Liver (tissue), 9 donors: ENCODE measurements around the gene GMPR. TPM values are rescaled to one million over a fixed set of nuclear protein-coding genes. Genes with fewer than 3 reads are reported as not detected.

ENCODE experiments used
- DNase-seq: peaks from one replicate; pipeline ENCODE4 v3.0.0-alpha.2; 2017; ENCODE audit warnings: low spot score
- H3K27ac ChIP-seq, 2 donors: one replicate each; pipeline ENCODE4 v1.7.0; 2013; ENCODE audit warnings: inconsistent platforms in 2 of 2, low read length in 2 of 2, control low read depth in 1 of 2, low read depth in 1 of 2, mild to moderate bottlenecking in 1 of 2
- H3K27me3 ChIP-seq, 4 donors: one replicate each; pipeline versions ENCODE4 v1.6.1 to v1.7.0; 2013; ENCODE audit warnings: low read length in 3 of 4, inconsistent platforms in 1 of 4, mild to moderate bottlenecking in 1 of 4, moderate library complexity in 1 of 4; ENCODE audit not compliant: control insufficient read depth in 4 of 4, insufficient read depth in 4 of 4
- H3K36me3 ChIP-seq, 4 donors: one replicate each; pipeline versions ENCODE4 v1.6.1 to v1.7.0; 2013; ENCODE audit warnings: low read length in 3 of 4, mild to moderate bottlenecking in 3 of 4, low read depth in 1 of 4, moderate library complexity in 1 of 4; ENCODE audit not compliant: control insufficient read depth in 4 of 4, insufficient read depth in 3 of 4
- H3K4me1 ChIP-seq, 4 donors: one replicate each; pipeline versions ENCODE4 v1.6.1 to v1.7.0; 2013; ENCODE audit warnings: low read length in 3 of 4, mild to moderate bottlenecking in 3 of 4, moderate library complexity in 1 of 4; ENCODE audit not compliant: control insufficient read depth in 4 of 4, insufficient read depth in 4 of 4
- H3K4me3 ChIP-seq, 3 donors: one replicate each; pipeline versions ENCODE4 v1.6.1 to v1.7.0; 2013; ENCODE audit warnings: low read length in 3 of 3, control low read depth in 1 of 3, low read depth in 1 of 3, mild to moderate bottlenecking in 1 of 3
- H3K9ac ChIP-seq, 2 donors: one replicate each; pipeline ENCODE4 v1.7.0; 2013; ENCODE audit warnings: low read length in 2 of 2, mild to moderate bottlenecking in 2 of 2, moderate library complexity in 2 of 2, control low read depth in 1 of 2, low read depth in 1 of 2
- H3K9me3 ChIP-seq, 4 donors: one replicate each; pipeline versions ENCODE4 v1.6.1 to v1.7.0; 2013; ENCODE audit warnings: low read length in 3 of 4; ENCODE audit not compliant: control insufficient read depth in 4 of 4
- ATF3 ChIP-seq: IDR thresholded peaks from 2 replicates; pipeline ENCODE4 v1.6.1; 2016; ENCODE audit warnings: antibody characterized with exemption
- CTCF ChIP-seq: fragments of 150-350 bp; IDR thresholded peaks from 2 replicates; pipeline ENCODE4 v1.5.1; 2017; ENCODE audit warnings: improper control_type of control experiment, low read depth, low read length; ENCODE audit not compliant: missing input control
- EGR1 ChIP-seq, 2 donors: IDR thresholded peaks; 2 replicates each; pipeline ENCODE4 v1.6.1; 2016 to 2018; ENCODE audit warnings: antibody characterized with exemption in 2 of 2, low read depth in 2 of 2
- GABPA ChIP-seq, 2 donors: IDR thresholded peaks in 1 of 2; conservative IDR thresholded peaks in 1 of 2; 2 replicates each; pipeline ENCODE4 v1.6.1; 2016; ENCODE audit warnings: antibody characterized with exemption in 2 of 2, mild to moderate bottlenecking in 1 of 2, moderate library complexity in 1 of 2
- HNF4A ChIP-seq, 2 donors: conservative IDR thresholded peaks; 2 replicates each; pipeline ENCODE4 v1.6.1; 2016; ENCODE audit warnings: antibody characterized with exemption in 2 of 2, mild to moderate bottlenecking in 2 of 2
- HNF4G ChIP-seq: IDR thresholded peaks from 2 replicates; pipeline ENCODE4 v1.6.1; 2016; ENCODE audit warnings: antibody characterized with exemption
- JUND ChIP-seq, 2 donors: IDR thresholded peaks; 2 replicates each; pipeline ENCODE4 v1.6.1; 2016; ENCODE audit warnings: antibody characterized with exemption in 2 of 2
- MAX ChIP-seq: IDR thresholded peaks from 2 replicates; pipeline ENCODE4 v1.6.1; 2016; ENCODE audit warnings: antibody characterized with exemption
- NR2F2 ChIP-seq: IDR thresholded peaks from 2 replicates; pipeline ENCODE4 v1.6.1; 2016; ENCODE audit warnings: antibody characterized with exemption
- REST ChIP-seq: IDR thresholded peaks from 2 replicates; pipeline ENCODE4 v1.6.1; 2016; ENCODE audit warnings: antibody characterized with exemption, mild to moderate bottlenecking
- RXRA ChIP-seq, 2 donors: IDR thresholded peaks; 2 replicates each; pipeline ENCODE4 v1.6.1; 2017 to 2018; ENCODE audit warnings: antibody characterized with exemption in 2 of 2, mild to moderate bottlenecking in 1 of 2
- SP1 ChIP-seq: IDR thresholded peaks from 2 replicates; pipeline ENCODE4 v1.6.1; 2018; ENCODE audit warnings: antibody characterized with exemption, mild to moderate bottlenecking
- TAF1 ChIP-seq: conservative IDR thresholded peaks from 2 replicates; pipeline ENCODE4 v1.6.1; 2016; ENCODE audit warnings: antibody characterized with exemption, mild to moderate bottlenecking
- YY1 ChIP-seq: IDR thresholded peaks from 2 replicates; pipeline ENCODE4 v1.6.1; 2016; ENCODE audit warnings: antibody characterized with exemption, mild to moderate bottlenecking
- ZBTB33 ChIP-seq: IDR thresholded peaks from 2 replicates; pipeline ENCODE4 v1.6.1; 2016; ENCODE audit warnings: antibody characterized with exemption
- WGBS: extraction: QIAGEN DNeasy Blood & Tissue Kit; methylation state at CpG from one replicate; pipeline ENCODE4 v1.1.7; 2013; 5-methylcytosine and 5-hydroxymethylcytosine counted together
- polyA plus RNA-seq, 2 donors: library from polyadenylated mRNA; stranded (reverse) in 1 of 2; unstranded in 1 of 2; fragments of 200-250 nt in 1 of 2; fragments of >200 nt in 1 of 2; fragmentation: Nextera tagmentation in 1 of 2; extraction: Ambion mirVana in 1 of 2; gene quantifications; one replicate each; pipeline versions ENCODE4 v1.2.1 to v1.2.3, GENCODE V29; 2013 to 2015
- total RNA-seq, 2 donors: library from RNA; depleted of rRNA; stranded (reverse); fragments of >200 nt; gene quantifications; one replicate each; pipeline ENCODE4 v1.2.3, GENCODE V29; 2014
- donor health status: healthy.
- donor health status: healthy.
- donor health status: healthy.
- donor health status: healthy.
- donor health status: healthy.

The GMPR gene
- total and polyA plus RNA-seq, 4 donors, result 2.1 to 50.2 (median 4.2) TPM

- H3K27ac ChIP-seq, result no peak overlapping the region
- TF ChIP-seq MAX, result no peak
- no peak for TF ChIP-seq EGR1 (IDR thresholded peaks at IDR 0.05; ENCODE audit: low read depth in 2 of 2)
- DNase-seq, result no peak
Observed at GRCh38 chr6:16271428-16271827, 33.0 kb downstream of the GMPR start.

GRCh38 chr6:16272201-16272600, 33.8 kb downstream of the GMPR start:
- no peak for DNase-seq
- Histone ChIP-seq H3K4me1 (no peaks in the 10 kb centered on the region), H3K9me3 (no peaks in the 10 kb centered on the region), H3K27me3 (no peaks in the 10 kb centered on the region), H3K4me3 (no peak overlapping the region), H3K36me3 (no peaks in the 10 kb centered on the region), H3K9ac (no peak overlapping the region), H3K27ac (no peak overlapping the region)
- 79% methylated on average over 1 of the region's 1 CpG for WGBS
- TF ChIP-seq HNF4G, result no peak

More at GRCh38 chr6:16271428-16271827, 33.0 kb downstream of the GMPR start:
- H3K36me3 ChIP-seq, result no peaks in the 10 kb centered on the region
- no peak overlapping the region for H3K9ac ChIP-seq
- no peak overlapping the region for H3K4me3 ChIP-seq
- H3K9me3 ChIP-seq, result no peaks in the 10 kb centered on the region
- H3K4me1 ChIP-seq, result no peaks in the 10 kb centered on the region
- H3K27me3 ChIP-seq, result no peaks in the 10 kb centered on the region
- WGBS, result 97% methylated on average over 5 of the region's 5 CpGs

- no peak overlapping the region for H3K9ac ChIP-seq
- H3K27ac ChIP-seq, result no peak overlapping the region
- H3K36me3 ChIP-seq, result no peaks in the 10 kb centered on the region
- H3K4me3 ChIP-seq, result no peak overlapping the region
- TF ChIP-seq JUND (IDR thresholded peaks at IDR 0.05), result no peak
- no peaks in the 10 kb centered on the region for H3K27me3 ChIP-seq
- WGBS, result 69% methylated on average over 1 of the region's 1 CpG
- no peak for DNase-seq
- no peaks in the 10 kb centered on the region for H3K9me3 ChIP-seq
- H3K4me1 ChIP-seq, result no peaks in the 10 kb centered on the region
Observed at GRCh38 chr6:16273256-16273655, 34.9 kb downstream of the GMPR start.

GRCh38 chr6:16274483-16274882, 36.1 kb downstream of the GMPR start:
- TF ChIP-seq HNF4A (conservative IDR thresholded peaks at IDR 0.05) (no peak), TAF1 (no peak), NR2F2 (no peak), HNF4G (no peak), YY1 (no peak), ATF3 (no peak), ZBTB33 (no peak), SP1 (no peak), GABPA (IDR thresholded peaks at IDR 0.05 in 1 of 2, conservative IDR thresholded peaks at IDR 0.05 in 1 of 2) (no peak), RXRA (IDR thresholded peaks at IDR 0.05) (no peak), CTCF (no peak), REST (no peak), JUND (IDR thresholded peaks at IDR 0.05) (no peak), MAX (no peak)
- no peak for DNase-seq

More at GRCh38 chr6:16274483-16274882, 36.1 kb downstream of the GMPR start:
- Histone ChIP-seq H3K4me1 (no peaks in the 10 kb centered on the region), H3K36me3 (no peaks in the 10 kb centered on the region), H3K4me3 (no peak overlapping the region), H3K9me3 (no peaks in the 10 kb centered on the region), H3K9ac (no peak overlapping the region), H3K27me3 (no peaks in the 10 kb centered on the region), H3K27ac (no peak overlapping the region)
- WGBS, result 93% methylated on average over 4 of the region's 4 CpGs
